ENCODE results near the gene FAM131A. TPM values are rescaled to one million over a fixed set of nuclear protein-coding genes. Genes with fewer than 3 reads are reported as not detected.

FAM131A gene
- polyA plus RNA-seq, 3 donors, result 7.6 to 16.5 (median 13.9) TPM

DNA sequence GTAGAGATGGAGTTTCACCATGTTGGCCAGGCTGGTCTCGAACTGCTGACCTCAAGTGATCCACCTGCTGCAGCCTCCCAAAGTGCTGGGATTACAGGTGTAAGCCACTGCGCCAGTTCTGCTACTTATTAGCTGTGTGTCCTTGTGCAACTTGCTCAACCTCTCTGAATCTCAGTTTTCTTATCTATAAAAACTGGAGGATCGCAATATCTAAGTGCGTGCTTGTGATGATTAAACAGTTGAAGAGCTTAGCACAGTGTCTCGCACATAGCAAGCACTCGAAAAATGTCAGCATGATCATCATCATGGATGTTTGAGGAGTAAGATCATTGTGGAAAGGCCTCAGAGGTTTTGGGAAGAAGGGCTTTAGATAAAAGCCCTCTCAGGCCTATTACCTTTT, 13.2 kb downstream of the FAM131A start:
- 93 to 96% (median 95%) methylated on average over 6 of the region's 6 CpGs for WGBS, 3 donors
- no peak overlapping the region for H3K27ac ChIP-seq (ENCODE audit: low read depth, low read length)

DNA sequence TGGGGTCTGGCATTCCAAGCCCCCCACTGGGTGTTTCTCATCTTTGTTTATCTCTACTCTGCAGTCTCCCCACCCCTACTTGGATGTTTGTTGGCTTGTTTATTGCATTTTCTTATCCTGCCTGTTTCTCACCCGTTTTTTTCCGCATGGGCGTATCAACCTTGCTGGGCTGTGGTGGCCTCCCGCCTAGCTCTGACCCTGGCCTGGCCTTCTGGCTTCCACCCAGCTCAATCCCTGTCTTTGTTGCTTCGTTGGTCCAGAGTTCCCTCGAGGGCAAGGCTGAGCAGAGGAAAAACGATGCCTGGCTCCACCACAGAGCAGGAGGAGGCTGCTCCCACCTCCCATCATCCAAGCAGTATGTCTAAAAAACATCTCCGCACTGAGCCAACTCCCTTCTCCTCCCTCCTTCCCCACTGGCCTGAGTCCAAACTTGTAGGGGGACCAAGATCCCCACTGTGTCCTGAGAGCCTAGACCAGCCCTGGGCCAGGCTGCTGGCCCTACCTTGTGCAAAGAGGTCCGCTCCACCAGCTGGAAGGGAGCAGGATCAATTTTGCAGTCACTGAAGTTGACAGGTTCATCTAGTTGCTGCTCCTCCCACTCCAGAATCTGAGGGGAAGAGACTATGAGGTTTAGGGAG, 14.2 kb downstream of the FAM131A start:
- 47 to 61% (median 56%) methylated on average over 9 of the region's 9 CpGs for WGBS, 3 donors
- H3K27ac ChIP-seq (ENCODE audit: low read depth, low read length), result no peak overlapping the region

DNA sequence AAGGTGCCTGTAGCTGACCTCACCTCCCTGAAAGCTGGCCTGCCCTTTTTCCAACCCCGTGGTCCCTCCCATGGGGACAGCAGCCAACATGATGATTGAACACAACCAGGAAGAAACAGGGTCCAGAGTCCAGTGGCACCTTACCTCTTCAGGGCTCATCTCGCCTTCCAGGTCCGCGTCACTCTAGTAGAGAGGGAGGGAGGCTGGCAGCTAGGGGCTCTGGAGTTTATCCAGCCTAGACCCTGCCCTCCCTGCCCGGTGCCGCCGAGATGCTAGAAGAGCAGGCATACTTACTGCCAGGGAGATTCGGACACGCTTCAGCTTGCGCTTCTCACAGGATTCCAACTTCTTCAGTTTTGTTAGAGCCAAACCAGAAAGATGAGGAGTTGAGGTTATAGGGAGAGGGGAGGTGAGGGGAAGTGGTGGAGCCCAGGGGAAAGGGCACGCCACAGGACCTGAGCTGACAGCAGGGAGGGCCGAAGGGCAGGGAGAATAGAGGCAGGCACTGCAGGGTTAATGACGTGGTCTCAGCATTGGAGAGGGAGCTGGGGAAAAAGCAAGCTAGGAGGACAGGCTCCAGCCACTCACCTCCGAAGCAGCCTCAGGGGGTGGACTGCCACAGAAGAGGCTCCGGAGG, 14.9 kb downstream of the FAM131A start:
- no peak overlapping the region for H3K27ac ChIP-seq (ENCODE audit: low read depth, low read length)
- WGBS, 3 donors, result 66 to 78% (median 75%) methylated on average over 14 to 15 of the region's 15 CpGs

DNA sequence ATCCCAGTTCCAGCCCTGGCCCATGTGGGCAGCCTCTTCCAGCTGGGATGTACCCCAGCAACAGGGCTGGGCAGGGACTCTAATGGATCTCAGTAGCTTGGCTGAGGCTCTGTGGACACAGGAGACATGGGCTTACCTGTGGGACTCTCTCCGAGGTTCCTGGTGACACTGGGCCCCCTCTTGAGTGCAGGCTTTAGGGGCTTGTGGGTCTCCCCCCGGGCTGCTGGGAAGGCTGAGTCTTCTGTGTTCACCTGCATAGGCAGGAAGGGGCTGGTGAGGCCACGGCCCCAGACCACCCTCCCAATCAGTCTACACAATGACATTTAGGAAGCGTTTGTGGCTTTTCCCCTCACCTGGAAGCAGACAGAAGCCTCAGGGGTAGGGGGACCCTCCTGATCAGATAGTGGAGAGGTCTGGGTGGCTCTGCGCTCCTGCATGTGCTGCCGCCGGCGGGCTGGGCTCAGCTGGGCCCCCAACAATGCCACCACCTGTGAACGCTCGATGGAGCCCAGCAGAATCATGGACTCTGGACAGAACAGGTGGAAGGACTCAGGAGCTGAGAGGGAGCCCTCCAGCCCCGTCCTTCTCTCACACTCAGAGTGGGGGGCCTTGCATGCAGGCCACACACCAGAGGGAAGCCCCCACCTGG, 15.6 kb downstream of the FAM131A start:
- WGBS, 3 donors, result 90 to 95% (median 91%) methylated on average over 11 of the region's 11 CpGs
- H3K27ac ChIP-seq (ENCODE audit: low read depth, low read length), result no peak overlapping the region

DNA sequence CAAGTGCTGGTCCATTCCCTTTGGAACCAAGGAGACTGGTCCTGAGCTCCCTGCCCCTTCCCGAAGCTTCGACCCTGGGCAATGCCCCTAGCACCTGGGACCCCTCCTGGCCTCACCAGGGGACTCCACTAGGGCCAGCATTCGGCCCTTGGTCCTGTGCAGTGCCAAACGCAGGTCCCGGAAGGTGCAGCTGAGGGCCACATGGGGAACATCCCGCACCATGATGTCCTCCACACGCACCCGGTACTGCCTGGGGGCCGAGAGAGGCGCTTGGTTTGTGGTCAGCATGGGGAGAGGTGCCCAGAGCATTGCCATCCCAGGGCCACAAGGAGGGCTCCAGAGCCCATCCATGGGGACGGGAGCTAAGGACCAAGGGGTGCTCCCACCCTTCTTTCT, 16.1 kb downstream of the FAM131A start:
- H3K27ac ChIP-seq (ENCODE audit: low read depth, low read length), result no peak overlapping the region
- 91 to 92% (median 92%) methylated on average over 11 of the region's 11 CpGs for WGBS, 3 donors

DNA sequence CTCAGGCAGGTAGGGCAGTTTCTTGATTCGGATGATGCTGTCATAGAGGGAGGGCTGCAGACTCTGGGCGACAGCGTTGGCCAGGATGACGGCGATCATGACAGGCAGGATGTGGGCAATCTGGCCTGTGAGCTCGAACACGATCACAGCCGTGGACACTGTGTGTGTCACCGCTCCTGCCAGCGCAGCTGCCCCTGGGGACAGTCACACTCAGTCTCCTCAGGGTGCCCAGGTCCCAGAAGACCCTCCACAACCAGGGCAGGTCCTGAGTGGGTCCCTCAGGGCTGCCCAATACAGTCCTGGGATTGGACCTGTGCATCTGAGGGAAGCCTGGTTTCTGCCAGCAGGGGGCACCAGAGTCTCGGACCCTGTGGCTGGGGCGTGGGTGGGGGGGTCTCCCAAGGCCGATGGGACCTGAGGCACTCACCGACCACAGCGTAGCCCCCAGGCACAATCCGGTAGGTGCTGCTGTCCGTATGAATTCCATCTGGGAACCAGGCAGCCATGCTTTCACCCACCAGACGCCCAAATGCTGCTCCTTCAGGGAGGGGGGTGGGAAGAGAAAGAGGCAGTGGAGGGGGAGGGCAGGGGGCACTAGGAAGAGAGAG, 16.8 kb downstream of the FAM131A start:
- WGBS, 3 donors, result 49 to 53% (median 50%) methylated on average over 18 of the region's 18 CpGs
- H3K27ac ChIP-seq (ENCODE audit: low read depth, low read length), result no peak overlapping the region

DNA sequence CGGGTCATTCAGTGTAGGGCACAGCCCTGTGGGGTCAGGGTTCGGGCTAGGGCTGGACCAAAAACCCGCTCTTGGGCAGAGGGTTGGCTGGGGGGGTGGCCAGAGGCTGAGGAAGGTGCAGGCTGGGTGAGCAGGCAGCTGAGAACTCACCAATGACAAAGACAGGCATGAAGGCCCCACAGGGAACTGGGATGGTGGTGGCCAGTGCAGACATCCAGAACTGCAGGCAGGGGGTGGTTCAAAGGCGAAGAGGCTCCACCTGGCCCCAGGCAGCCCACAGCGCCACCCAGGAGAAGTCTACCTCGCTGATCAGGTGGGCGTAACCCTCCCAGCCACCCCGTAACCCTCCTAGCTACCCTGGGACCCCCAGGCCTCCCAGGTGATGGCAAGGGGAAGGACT, 17.4 kb downstream of the FAM131A start:
- H3K27ac ChIP-seq (ENCODE audit: low read depth, low read length), result no peak overlapping the region
- 79 to 85% (median 83%) methylated on average over 8 of the region's 8 CpGs for WGBS, 3 donors

DNA sequence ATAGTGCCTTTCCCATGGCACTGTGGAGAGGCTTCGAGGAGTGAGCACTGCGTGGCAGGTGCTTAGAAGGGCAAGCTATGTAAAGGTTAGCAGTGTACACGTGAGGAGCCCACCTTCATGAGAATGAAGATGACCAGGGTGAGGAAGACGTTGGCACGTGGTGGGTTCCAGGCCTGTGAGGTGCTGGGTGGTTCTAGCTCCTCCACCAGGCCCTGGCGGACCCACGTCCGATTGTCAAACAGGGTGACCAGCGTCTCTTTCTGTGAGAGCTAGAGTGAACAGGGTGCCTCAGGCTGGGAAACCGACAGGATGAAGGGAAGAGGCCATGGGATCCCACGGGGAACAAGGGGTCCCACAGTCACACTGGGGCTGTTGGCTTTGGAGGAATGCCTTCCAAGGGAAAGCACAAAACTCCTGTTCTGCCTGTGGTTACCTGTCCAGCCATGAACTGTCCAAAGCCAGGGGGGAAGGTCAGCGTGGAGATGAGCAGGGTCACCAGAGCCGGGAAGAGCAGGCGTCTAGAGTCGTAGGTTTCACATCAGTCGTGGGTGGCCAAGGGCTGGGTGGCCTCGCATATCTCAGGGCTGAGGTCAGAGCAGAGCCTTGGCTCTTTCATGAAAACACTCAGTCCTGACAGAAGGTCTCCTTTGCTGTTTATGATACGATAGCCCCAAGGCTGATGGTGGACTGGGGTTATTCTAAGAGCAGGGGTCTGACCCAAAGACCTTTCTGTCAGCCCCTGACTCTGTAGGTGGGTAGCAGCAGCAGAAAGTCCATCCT, 18.1 kb downstream of the FAM131A start:
- 80 to 89% (median 86%) methylated on average over 18 of the region's 18 CpGs for WGBS, 3 donors
- H3K27ac ChIP-seq (ENCODE audit: low read depth, low read length), result no peak overlapping the region

DNA sequence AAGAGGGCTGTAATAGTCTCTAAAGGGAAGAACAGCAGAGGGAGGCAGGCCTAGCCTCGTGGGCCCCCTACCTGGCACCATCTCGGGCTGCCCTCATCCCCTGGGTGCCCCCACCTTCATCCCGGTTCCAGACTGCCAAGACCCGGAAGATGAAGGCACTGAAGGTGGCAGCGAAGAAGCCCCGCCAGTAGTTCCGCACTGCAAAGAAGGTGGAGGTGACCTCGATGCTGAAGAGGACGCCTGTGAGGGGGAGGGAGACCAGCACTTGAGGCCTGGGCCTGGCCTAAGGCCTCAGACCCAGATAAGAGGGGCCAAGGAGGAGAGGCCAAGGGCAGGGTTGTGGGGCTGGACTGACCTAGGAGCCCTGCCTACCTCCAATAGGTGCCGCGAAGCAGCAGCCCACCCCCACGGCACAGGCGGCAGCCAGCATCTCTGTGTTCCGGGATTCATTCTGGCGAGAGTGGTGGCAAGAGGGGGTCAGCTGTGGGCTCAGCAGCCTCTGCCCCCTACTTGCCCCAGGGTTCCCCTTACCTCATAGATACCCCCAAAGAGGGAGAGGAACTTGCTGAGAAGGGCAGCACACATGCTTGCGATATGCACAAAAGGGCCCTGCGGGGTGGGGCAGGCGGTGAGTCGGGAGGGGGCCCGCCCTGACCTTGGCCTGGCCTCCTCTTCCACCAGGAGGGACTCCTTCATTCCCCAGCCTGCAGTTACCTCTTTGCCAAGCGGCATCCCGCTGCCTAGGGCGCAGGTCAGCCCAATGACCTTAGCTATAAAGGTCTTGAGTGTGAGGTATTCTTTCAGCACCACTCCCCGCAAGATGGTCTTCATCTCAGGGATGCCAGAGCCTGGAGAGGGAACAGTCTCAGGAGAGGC, 20.1 kb downstream of the FAM131A start:
- no peak overlapping the region for H3K27ac ChIP-seq (ENCODE audit: low read depth, low read length)
- WGBS, 3 donors, result 92 to 95% (median 94%) methylated on average over 24 of the region's 24 CpGs

DNA sequence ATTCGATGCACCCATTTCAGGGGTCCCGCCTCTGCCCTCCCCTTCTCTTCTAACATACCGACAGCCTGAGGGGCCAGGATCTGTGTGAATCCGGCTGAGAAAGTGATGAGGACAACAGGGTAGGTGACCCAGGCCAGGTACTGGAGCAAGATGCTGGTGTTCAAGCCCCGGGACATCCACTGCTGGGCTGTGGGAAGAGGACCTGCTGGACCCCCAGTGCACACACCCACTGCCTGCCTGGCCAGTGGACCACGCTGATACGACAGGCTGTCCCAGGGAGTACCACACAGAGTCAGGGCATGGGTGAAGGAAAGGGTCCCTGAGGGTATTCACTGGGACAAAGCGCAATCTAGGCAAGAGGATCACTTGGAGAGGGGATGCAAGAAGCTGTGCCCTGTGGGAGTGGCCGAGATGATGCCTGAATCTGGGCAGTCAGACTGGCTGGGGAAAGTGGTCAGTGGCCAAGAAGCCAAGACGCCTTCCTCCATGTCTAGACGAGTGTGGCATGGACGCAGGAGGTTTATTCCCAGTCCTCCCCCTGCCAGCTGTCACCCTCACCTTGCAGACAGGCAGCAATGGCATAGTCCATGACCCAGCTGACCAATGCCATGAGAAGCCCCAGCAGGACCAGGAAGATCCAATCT, 20.8 kb downstream of the FAM131A start:
- H3K27ac ChIP-seq (ENCODE audit: low read depth, low read length), result no peak overlapping the region
- 91 to 94% (median 94%) methylated on average over 10 to 12 of the region's 12 CpGs for WGBS, 3 donors

DNA sequence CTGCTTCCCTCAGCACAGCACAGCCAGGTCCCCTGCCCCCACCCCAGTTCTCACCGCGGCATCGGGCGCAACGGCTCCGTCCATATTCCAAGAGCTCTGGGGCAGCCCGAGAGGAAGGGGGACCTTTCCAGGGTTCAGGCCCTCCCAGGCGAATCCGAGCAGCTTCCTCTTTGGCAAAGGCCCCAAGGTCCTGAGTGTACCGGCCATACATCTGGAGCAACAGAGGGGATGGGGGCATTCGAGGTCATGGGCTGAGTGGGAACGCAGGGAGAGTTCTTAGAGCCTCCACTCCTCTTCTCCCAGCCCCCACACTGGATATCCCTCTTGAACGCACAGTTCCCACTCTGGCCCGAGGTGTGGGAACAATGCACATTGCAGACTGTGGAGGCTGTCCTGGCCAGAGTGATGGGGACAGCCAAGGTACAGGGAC, 21.5 kb downstream of the FAM131A start:
- 52 to 73% (median 63%) methylated on average over 14 of the region's 14 CpGs for WGBS, 3 donors
- no peak overlapping the region for H3K27ac ChIP-seq (ENCODE audit: low read depth, low read length)

DNA sequence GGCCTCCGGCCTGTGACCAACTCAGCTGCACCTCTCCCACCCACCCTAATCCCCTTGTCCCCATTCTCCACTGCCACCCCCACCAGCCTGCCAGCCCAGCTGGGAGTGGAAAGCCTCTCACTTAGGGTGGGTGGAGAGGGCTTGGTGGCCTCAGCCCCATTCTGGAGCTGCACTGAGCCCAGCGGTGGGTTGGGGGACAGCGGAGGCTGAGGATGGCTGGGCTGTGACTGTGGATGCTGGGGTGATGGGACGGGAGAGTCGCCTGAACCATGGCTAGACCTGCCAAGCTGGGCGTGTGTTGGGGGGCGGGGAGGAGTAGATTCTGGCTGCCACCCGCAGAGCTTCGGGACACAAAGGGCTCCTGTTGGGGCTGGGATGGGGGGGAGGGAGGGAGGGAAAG, 22.2 kb downstream of the FAM131A start:
- 70 to 80% (median 76%) methylated on average over 9 of the region's 9 CpGs for WGBS, 3 donors
- H3K27ac ChIP-seq (ENCODE audit: low read depth, low read length), result no peak overlapping the region

DNA sequence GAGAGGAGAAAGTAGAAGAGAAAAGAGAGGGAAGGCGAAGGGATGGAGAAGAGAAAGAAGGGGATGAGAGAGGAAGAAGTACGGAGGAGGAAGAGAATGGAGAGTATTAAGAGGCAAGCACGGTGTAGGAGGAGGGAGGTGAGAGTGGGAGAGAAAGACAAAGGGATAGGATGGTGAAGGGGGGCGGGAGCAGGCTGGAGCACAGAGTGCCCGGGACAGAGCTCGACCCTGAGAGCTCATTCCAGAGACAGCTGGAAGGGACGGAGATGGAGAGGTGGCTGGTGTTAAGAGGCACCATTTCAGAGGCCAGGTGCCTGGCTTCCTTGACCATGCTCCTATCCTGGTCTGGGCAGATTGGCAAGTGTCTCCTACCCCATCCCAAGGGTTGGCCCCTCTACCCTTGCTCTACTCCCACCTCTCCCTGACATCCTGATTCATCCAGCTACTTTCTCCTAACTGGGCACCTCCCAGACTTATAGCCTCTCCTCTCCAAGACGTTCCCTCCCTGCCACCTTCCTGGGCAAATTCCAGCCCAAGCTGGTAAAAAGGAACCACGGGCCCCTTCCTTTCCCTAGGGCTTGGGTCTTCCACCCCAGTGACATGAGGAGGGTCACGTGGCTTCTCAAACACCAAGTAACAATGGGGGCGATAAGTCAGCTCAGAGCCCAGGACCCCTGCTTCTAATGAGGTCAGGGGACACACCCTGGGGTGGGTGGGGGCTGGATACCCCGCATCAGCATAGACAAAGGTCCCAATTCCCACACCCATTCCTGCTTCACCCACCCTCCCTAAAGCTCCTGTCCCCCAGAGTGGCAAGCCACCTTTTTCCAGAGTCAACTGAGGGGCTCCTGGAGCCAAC, 22.9 kb downstream of the FAM131A start:
- no peak overlapping the region for H3K27ac ChIP-seq (ENCODE audit: low read depth, low read length)
- WGBS, 3 donors, result 76 to 85% (median 78%) methylated on average over 12 of the region's 12 CpGs

DNA sequence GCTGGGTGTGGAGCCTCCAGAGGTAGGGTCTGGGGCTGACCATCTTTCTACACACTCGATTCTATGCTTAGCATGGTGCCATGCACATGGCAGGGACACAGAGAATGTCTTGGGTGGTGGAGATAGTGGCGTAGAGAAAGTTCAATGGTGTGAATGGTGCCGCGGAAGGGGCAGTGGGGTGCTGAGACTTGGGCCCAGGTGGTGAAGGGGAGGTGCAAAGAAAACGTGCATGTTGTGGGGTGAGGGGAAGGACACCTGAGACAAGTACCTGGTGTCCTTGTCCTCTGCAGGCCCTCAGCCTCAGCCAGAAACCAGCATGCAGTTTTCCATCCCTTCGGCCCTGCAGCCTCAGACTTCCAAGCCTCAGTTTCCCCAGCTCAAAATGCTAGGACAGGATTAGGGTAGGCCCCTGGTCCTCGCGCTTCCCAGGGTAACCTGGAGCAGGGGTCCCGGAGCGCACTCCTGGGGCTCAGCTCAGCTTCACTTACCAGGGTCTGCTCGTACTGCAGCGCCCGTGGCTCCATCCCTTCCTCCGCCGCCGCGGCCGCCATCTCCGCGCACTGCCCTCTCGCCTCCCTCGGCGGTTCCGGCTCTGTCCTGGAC, 23.6 kb downstream of the FAM131A start:
- H3K27ac ChIP-seq (ENCODE audit: low read depth, low read length), result no peak overlapping the region
- WGBS, 3 donors, result 8 to 11% (median 11%) methylated on average over 20 to 24 of the region's 24 CpGs

DNA sequence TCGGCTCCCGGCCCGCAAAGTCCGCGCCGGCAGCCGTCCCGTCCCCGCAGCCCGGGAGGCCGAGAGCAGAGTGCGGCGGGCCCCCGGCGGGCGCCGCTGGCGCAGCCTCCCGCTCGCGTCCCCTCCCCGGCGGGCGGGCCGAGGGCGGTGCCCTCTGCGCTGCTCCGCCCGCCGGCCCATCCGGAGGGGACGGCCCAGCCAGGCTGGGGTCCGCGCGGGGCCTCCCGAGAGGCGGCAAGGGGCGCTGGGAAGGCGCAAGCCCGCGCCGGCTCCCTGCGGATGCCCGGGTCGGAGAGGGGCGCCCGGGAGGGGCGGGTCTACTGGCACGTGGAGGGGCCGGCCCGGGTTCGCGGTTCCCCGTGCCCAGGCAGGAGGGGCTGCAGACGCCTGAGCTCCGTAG, 24.1 kb downstream of the FAM131A start, which contains the start of the genes CLCN2 and POLR2H:
CLCN2 (minus strand) TSS at position 74 of the 400 bp plus-strand sequence. CDS start 126 bp downstream, outside the sequence.
POLR2H (plus strand) TSS at position 179 of the 400 bp plus-strand sequence. CDS start 1,783 bp downstream, outside the sequence.
- H3K27ac ChIP-seq (ENCODE audit: low read depth, low read length), result peak within 1 kb of the TSS; percentile 60
- 0% methylated on average over 7 to 56 of the region's 56 CpGs for WGBS, 3 donors

Data from adipose tissue (tissue), 3 donors.